Activated B cell treated with CpG ODN at 0.5 μM for 24 hours (primary cell): Measurements from ENCODE around the gene KPNA5. TPM values are rescaled to one million over a fixed set of nuclear protein-coding genes. Genes with fewer than 3 reads are reported as not detected.
A peak's percentile ranks its signal among the peaks of the same experiment; 100 is the strongest.

ENCODE experiments used
- ATAC-seq: fragments of 200-7000 bp; cut with Tn5 transposase; one replicate; pipeline ENCODE4 v1.10.0; 2021; ENCODE audit warnings: low read depth, mild to moderate bottlenecking, moderate library complexity
- CTCF ChIA-PET: fragments of 350-600 bp; sonication (Branson Sonifier 250); formaldehyde crosslinking; loops from one replicate; lab custom pipeline; 2021; ENCODE audit warnings: antibody characterized with exemption; lab: Charles Lee
- POLR2A ChIA-PET: fragments of 350-600 bp; sonication (Branson Sonifier 250); formaldehyde crosslinking; loops from one replicate; lab custom pipeline; 2021; ENCODE audit warnings: antibody characterized with exemption; lab: Charles Lee
- DNase-seq: peaks from one replicate; pipeline ENCODE4 v3.0.0; 2022
- H3K27ac Mint-ChIP-seq: one replicate; pipeline ENCODE4 v1.8.0; 2020; ENCODE audit warnings: mixed read lengths
- H3K27me3 Mint-ChIP-seq: one replicate; pipeline ENCODE4 v1.8.0; 2021; ENCODE audit warnings: mixed read lengths
- H3K36me3 Mint-ChIP-seq: one replicate; pipeline ENCODE4 v1.8.0; 2021; ENCODE audit warnings: low read depth, mixed read lengths
- H3K4me1 Mint-ChIP-seq: one replicate; pipeline ENCODE4 v1.8.0; 2021; ENCODE audit warnings: mixed read lengths
- H3K4me3 Mint-ChIP-seq: one replicate; pipeline ENCODE4 v1.8.0; 2020; ENCODE audit warnings: mild to moderate bottlenecking, mixed read lengths
- H3K9me3 Mint-ChIP-seq: one replicate; pipeline ENCODE4 v1.8.0; 2020; ENCODE audit warnings: mixed read lengths
- intact Hi-C: fragments of 100-400 bp; cut with micrococcal nuclease; formaldehyde crosslinking; loops from one replicate; pipeline ENCODE4 v1.15.1; 2024
- total RNA-seq: library from RNA; stranded (reverse); gene quantifications from 2 replicates; pipeline ENCODE4 v1.2.3, GENCODE V29; 2022
- TF ChIP-seq, protein P1 (sequence below): fragments of 200-600 bp; IDR thresholded peaks from one replicate; pipeline ENCODE4 v1.8.0; 2022; ENCODE audit warnings: antibody characterized with exemption, mild to moderate bottlenecking

The KPNA5 gene
- total RNA-seq, 1 donor from 2014 or later: 25.0 TPM

DNA sequence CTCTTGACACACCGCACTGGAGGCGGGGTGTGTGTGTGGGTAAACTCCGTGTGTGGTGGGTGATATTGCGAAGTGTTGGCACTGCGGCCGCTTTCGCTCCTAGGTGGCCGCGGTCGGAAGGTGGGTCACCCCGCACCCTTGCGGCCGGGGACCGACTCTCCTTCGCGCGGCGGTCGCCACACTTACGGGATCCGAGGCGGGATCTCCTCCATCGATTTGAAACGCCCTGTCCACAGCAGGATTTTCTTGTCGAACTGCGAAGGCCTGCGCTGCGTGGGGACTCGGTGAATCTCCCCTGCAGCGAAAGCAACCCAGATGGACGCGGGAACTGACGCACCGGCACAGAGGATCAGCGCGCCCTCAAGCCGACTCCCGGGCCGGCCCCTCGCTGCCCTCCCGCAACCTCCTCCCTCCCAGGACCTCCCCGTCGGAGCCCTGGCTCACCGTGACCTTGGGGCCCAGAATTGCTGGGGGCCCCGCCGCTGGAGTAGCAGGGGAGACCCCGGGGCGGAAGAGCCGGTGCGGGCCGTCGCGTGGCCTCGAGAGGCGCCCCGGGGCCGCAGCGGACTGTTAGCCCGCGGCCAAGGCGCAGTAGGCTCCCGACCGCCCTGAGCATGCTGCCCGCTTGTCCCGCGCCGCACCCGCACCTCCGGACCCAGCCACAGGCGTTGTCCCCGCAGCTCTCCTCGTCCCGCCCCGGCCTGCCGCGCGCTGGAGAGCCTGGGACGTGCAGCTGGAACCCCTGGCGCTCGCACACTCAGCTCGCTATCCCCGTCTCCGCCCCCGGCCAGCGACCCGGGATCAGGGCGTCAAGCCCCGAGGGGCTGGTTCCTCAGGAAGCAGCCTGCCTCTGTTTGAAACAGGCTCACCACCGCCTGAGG, 84.2 kb downstream of the KPNA5 start, which contains the start of gene FAM162B:
Gene FAM162B (minus strand): TSS at position 759 of the 881 bp plus-strand sequence. CDS start 143 bp downstream, at position 616.
- intact Hi-C loops: no loop called here
- ATAC-seq: no peak
- H3K27ac Mint-ChIP-seq: no peak within 1 kb of the TSS
- DNase-seq: no peak
- H3K36me3 Mint-ChIP-seq: no peaks in the 10 kb centered on the region
- no peaks in the 10 kb centered on the region for H3K9me3 Mint-ChIP-seq
- H3K4me3 Mint-ChIP-seq: peak within 1 kb of the TSS; percentile 60
- ChIA-PET CTCF (no interaction called here), POLR2A (no interaction called here)
- TF ChIP-seq, protein P1, sequence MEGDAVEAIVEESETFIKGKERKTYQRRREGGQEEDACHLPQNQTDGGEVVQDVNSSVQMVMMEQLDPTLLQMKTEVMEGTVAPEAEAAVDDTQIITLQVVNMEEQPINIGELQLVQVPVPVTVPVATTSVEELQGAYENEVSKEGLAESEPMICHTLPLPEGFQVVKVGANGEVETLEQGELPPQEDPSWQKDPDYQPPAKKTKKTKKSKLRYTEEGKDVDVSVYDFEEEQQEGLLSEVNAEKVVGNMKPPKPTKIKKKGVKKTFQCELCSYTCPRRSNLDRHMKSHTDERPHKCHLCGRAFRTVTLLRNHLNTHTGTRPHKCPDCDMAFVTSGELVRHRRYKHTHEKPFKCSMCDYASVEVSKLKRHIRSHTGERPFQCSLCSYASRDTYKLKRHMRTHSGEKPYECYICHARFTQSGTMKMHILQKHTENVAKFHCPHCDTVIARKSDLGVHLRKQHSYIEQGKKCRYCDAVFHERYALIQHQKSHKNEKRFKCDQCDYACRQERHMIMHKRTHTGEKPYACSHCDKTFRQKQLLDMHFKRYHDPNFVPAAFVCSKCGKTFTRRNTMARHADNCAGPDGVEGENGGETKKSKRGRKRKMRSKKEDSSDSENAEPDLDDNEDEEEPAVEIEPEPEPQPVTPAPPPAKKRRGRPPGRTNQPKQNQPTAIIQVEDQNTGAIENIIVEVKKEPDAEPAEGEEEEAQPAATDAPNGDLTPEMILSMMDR: no peak
- peaks cover 36% of the 10 kb centered on the region for H3K27me3 Mint-ChIP-seq
- H3K4me1 Mint-ChIP-seq: peaks cover 10% of the 10 kb centered on the region

DNA sequence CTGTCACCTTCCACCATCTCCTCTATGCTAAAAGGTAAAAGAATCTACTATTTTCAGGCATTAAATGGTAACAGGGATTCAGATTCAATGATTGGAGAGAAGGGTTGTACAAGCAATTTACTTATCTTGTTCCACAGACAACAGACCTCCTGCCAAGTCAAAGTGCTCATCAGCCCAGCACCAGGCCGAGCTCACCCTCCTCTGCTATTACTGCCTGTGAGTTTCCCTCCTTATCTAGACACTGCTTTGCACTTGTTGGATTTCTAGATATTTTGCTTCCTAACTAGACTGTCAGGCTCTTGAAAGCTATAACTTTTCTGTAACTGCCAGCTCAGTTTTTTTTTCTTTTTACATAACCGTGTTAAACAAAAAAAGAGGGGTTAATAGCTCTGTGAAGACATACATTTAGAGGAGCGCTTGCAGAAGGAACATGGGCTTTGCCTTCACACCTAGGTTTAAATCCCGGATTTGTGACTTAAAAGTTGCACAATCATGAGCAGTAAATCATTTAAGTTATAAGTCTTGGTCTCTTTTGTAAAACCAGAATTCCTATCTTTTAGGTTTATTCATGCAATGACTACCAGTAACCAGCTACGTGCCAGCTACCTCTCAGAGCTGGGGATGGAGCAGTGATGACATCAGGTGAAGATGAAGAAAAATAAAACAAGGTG, 85.6 kb downstream of the KPNA5 start:
- H3K36me3 Mint-ChIP-seq: no peaks in the 10 kb centered on the region
- H3K27ac Mint-ChIP-seq: no peak overlapping the region
- DNase-seq: no peak
- H3K4me3 Mint-ChIP-seq: peak overlapping the region; percentile 2
- no peaks in the 10 kb centered on the region for H3K9me3 Mint-ChIP-seq
- TF ChIP-seq, protein P1: no peak
- peaks cover 43% of the 10 kb centered on the region for H3K27me3 Mint-ChIP-seq
- intact Hi-C loops: no loop called here
- peaks cover 10% of the 10 kb centered on the region for H3K4me1 Mint-ChIP-seq
- POLR2A ChIA-PET: no interaction called here
- ATAC-seq: no peak
- CTCF ChIA-PET: no interaction called here

DNA sequence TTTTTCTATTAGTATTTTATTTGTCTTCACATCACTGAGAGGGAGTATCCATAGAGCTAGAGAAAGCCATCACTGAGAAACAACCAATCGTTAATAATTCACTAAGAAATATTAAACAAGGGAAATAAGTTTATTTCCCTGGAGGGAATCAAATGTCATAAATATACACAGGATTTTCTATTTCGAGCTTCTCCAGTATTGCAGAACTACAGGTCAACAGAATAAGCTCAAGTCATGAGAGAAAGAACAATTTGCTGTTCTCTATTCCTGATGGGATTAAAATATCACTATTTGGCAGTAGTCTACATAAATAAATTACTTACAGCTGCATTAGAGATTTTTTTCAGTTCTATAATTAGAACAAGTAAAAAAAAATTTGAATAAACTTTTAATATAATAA, 86.7 kb downstream of the KPNA5 start:
- no peak for ATAC-seq
- Mint-ChIP-seq H3K36me3 (no peaks in the 10 kb centered on the region), H3K27ac (no peak overlapping the region), H3K9me3 (no peaks in the 10 kb centered on the region), H3K4me3 (no peak overlapping the region), H3K4me1 (peaks cover 10% of the 10 kb centered on the region), H3K27me3 (peaks cover 43% of the 10 kb centered on the region)
- ChIA-PET POLR2A (no interaction called here), CTCF (no interaction called here)
- no peak for DNase-seq
- intact Hi-C loops: no loop called here
- TF ChIP-seq, protein P1: no peak

DNA sequence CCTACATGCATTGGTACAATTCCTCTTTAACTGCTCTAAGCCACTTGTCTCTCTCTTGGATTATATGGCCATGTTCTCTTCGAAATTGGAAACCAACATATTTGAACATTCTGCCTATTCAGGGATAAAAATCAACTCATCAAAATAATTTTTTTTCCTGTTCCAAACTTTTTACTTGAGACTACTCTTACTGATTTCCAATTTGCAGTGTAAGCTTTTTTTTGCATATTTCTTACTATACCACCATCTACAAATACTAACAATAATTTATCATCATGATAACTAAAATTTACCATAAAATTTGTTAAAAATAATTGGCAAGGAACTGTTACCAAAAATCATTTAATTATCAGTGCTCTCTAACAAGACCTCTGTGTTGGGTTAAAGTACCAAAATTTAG, 91.4 kb downstream of the KPNA5 start:
- DNase-seq (no peak), ATAC-seq (no peak)
- Mint-ChIP-seq H3K27ac (no peak overlapping the region), H3K4me3 (no peak overlapping the region), H3K36me3 (no peaks in the 10 kb centered on the region), H3K9me3 (no peaks in the 10 kb centered on the region), H3K4me1 (no peaks in the 10 kb centered on the region), H3K27me3 (peaks cover 14% of the 10 kb centered on the region)
- TF ChIP-seq, protein P1: no peak
- intact Hi-C loops: no loop called here
- POLR2A ChIA-PET: no interaction called here
- CTCF ChIA-PET: no interaction called here

- H3K27me3 Mint-ChIP-seq: peaks cover 12% of the 10 kb centered on the region
- H3K4me3 Mint-ChIP-seq: no peak overlapping the region
- ChIA-PET POLR2A (no interaction called here), CTCF (no interaction called here)
- DNase-seq (no peak), ATAC-seq (no peak)
- H3K36me3 Mint-ChIP-seq: no peaks in the 10 kb centered on the region
- intact Hi-C loops: no loop called here
- TF ChIP-seq, protein P1: no peak
- H3K4me1 Mint-ChIP-seq: no peaks in the 10 kb centered on the region
- H3K9me3 Mint-ChIP-seq: no peaks in the 10 kb centered on the region
- no peak overlapping the region for H3K27ac Mint-ChIP-seq
Observed at GRCh38 chr6:116773886-116774285, 92.9 kb downstream of the KPNA5 start.
